HTR-8/SVneo (cell line): ENCODE results near the gene MPP4.
A peak's percentile ranks its signal among the peaks of the same experiment; 100 is the strongest.

Experiments used
- DNase-seq: peaks from one replicate; pipeline ENCODE4 v3.0.0; 2011; ENCODE audit warnings: low spot score, mixed read lengths; ENCODE audit not compliant: insufficient read length
- FAIRE-seq: peaks from 2 replicates; lab custom pipeline; 2011; peaks lifted over from hg19 to GRCh38; lab: Jason Lieb, UNC

MPP4 gene, protein sequence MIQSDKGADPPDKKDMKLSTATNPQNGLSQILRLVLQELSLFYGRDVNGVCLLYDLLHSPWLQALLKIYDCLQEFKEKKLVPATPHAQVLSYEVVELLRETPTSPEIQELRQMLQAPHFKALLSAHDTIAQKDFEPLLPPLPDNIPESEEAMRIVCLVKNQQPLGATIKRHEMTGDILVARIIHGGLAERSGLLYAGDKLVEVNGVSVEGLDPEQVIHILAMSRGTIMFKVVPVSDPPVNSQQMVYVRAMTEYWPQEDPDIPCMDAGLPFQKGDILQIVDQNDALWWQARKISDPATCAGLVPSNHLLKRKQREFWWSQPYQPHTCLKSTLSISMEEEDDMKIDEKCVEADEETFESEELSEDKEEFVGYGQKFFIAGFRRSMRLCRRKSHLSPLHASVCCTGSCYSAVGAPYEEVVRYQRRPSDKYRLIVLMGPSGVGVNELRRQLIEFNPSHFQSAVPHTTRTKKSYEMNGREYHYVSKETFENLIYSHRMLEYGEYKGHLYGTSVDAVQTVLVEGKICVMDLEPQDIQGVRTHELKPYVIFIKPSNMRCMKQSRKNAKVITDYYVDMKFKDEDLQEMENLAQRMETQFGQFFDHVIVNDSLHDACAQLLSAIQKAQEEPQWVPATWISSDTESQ

DNA sequence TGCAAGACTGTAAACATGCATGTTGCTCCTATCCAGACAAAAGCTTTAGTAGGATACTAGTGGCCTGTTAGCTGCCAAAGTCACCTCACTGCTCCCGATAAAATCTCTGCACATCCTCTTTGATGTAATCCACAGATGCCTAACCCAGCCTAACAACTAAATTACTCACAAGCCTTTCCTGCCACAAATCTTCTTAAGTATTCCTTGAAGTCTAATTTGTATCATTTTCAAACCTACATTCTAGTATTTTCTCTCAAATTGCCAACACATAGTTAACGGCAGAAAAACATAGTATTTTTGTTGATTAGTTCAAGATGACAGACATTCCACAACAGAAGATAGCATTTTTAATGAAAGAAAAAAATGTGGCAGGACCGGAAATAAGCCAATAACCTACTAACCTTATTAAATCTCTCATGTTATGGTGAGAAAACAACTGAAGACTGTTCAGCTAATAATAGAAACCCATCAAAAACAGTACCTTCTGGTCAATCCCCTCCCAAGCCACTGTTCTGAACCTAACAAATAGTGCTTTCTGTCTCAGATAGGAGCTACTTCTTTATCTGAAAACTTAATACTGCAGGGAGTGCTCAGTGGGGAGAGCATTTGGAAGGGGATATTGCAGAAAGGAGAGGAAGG, at the start of gene MPP4:
Gene MPP4, minus strand, starts transcription at position 57 of the 639 bp plus-strand sequence. CDS start 4,690 bp downstream, outside the sequence.
- FAIRE-seq (peak; percentile 13), DNase-seq (no peak)

DNA sequence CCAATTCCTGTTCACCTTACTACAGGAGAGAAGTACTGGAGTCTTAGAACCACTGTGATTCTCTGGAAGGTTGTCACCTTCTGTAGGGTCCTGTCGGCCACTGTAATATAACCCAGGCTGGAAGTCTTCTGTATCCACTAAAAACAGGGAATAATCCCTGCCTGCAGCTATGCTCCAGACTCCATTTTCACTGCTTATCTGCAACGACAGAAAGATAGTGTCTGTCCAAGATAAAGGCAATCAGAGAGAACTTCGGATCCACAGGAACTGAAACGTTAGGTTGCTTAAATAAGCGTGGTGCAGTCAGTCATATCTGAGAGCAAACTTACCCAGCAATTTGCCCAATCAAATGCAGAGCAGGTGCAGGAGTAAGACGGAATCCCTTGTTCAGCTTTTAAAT, 48.1 kb upstream of the MPP4 start:
- no peak for FAIRE-seq
- no peak for DNase-seq

DNA sequence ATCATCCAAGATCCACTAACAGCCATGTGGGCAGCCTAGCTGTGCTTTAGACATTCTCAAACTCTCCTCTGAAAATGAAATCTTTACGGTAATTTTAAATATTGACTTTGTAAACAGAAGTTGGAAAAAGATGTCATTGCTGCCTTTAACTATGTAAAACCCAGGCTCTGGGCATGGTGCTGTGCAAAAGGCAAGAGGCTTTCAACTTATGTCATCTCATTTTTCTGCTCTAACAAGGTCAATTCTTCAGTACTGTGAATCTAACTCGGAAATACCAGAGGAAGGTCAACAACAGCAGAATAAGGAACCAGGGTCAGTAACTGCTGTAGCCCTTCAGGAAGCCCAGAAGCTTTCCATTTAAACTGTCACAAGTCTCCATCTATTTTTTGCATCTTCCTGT, 37.0 kb upstream of the MPP4 start:
- FAIRE-seq (no peak), DNase-seq (no peak)

DNA sequence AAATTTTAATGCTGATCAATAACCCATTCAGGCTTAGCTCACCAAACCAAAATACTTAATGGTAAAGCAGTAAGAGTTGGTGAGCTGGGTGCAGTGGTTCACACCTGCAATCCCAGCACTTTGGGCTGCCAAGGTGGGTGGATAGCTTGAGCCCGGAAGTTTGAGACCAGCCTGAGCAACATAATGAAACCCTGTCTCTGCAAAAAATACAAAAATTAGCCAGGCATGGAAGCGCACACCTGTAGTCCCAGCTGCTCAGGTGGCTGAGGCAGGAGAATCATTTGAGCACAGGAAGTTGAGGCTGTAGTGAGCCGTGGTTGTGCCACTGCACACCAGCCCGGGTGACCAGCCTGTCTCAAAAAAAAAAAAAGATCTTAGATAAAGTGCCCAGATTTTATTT, 35.7 kb upstream of the MPP4 start:
- no peak for FAIRE-seq

DNA sequence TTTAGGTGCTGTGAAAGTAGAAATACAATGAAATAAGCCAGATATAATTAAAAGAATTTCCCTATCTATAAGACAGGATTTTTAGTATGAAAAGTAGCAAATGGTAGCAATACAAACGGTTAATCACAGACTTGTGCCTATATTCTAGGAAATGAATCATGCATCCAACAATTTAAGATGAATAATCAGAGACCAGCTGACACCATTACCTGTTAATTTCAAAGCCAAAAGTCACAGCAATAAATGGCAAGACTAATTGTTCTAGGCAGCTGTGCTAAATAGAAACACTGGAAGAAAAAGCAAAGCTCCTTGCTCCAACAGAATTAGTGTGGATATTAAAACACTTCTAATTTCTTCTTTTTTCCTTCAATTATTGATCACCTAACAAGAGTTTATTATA, 35.1 kb upstream of the MPP4 start:
- DNase-seq (no peak), FAIRE-seq (no peak)

More for the DNA sequence above, 35.7 kb upstream of the MPP4 start:
- DNase-seq = no peak

DNA sequence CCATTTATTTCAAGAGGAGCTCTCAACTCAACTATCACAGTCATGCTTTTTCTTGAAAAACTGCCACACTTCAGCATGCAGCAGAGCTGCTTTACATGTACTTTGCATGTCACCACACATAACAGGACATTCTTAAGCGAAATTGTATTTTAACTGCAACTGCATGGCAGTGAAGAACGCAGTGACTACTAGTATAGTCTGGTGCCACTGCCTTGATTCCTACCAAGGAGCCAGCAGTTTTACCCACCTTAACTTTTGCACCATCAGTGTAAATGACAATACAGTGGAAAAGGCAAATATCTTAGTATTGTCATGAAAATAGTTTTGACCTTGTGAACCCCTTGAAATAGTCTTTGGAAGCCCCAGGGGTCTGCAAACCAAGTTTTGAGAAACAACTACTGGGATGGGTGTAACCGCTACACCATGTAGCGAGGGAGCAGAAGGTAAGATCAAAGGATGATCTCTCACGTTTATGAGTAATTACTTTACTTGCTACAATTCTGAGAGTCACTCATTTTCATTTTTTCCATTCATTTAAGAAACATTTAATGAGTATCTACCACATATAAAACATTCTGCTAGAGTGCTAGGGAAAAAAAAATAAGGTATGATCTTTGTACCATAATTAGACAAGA, 32.3 kb upstream of the MPP4 start:
- DNase-seq = no peak
- no peak for FAIRE-seq

DNA sequence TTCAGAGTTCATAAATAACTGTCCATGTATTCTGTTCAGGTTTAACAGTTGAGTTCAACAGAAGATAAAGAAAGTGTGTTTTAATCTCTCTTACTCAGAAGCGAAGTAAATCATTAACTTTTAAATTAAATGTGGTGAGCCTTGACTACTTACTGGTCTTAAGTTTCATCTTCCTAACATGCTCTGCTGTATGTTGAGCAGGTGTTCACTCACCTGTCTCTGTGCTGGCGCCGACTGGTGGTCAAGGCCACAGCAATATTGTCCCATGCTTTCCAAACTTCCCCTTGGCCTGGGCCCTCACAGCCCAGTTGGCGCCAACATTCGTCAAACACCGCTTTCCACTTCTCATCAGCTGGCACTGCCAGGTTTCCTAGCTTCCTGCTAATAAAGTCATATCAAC, 17.0 kb upstream of the MPP4 start:
- FAIRE-seq = no peak

DNA sequence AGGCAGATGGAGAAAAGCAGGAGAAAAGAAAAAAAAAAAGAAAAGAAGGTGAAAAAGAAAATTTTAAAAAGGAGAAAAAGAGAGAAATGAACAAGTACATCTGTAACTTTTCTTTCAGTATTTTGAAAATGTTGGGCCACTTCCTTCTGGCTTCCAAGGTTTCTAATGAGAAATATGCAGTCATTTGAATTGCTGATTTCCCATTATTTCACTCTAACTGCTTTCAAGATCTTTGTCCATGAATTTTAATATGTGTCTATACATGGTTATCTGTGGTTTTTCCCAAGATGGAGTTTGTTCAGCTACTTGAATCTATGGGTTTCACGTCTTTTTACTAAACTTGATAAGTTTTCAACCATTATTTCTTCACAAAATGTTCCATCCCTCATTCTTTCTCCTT, 14.3 kb upstream of the MPP4 start:
- DNase-seq (no peak), FAIRE-seq (no peak)

More for the DNA sequence above, 17.0 kb upstream of the MPP4 start:
- DNase-seq = no peak

DNA sequence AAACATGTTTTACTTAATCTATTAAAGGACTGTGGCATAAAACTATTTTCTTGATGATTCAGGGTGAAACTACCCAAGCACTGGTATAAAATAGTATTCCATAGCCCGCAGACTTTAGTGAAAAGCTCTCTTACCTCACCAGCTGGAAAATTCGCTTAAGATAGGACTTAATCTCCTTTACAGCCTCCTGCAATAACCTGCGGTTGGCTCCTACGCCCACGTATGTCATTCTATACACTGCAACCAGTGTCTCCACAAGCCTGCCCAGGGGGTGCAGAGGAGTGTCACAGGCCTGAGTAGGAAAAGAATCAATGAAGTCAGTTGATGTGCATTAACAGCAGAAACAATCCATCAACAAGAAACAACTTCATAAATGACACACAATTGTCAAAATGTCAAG, 11.3 kb upstream of the MPP4 start:
- DNase-seq (no peak), FAIRE-seq (no peak)

DNA sequence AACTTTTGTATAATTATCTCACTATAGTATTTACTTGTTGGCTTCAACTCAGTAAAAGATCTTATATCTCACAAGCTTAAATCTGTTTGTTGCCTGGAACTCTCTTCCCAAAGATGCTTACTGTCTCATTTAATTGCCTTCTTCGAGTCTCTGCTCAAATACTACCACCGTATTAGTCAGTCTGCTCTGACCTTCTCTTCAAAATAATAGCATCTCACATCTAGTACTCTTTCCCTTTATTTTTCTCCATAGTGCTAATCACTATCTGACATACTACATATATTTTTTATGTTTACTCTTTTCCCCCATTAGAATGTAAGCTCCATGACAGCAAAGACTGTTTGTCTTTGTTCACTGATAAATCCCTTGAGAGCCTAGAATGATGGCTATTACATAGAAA, 10.6 kb upstream of the MPP4 start:
- FAIRE-seq (no peak), DNase-seq (no peak)

DNA sequence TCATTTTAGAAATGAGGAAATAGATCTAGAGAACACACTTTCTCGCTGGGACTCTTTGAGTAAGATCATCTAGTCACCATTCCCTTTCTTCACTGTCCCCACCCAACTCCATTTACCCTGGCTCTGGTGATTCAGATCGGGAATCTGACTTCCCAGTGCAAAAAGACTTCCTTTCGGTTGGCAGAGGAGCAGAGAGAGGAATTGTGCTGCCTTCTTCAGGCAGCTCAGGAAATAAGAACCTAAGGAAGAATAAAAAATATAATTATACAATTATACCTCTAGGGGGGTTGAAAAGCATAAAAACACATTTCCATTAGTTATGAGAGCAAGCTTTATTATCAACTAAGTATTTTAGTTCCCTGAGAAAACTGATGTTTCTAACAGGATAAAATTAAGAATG, 9.3 kb upstream of the MPP4 start:
- no peak for FAIRE-seq

DNA sequence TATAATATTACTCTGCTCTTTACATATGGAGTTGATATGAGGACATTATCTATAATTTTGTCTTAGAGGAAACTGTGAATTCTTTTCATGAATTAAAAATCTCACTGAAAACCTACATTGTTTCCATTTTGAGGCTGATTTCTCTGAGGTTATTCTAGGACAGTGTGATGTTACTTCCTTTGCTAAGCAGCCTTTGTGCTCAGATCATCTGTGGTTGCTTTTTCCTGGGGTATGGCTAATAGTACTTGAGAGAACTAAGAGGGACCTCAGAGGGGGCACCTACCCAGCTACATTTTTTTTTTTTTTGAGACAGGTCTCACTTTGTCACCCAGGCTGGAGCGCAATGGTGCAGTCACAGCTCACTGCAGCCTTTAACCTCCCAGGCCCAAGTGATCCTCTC, 8.7 kb upstream of the MPP4 start:
- FAIRE-seq = no peak
- DNase-seq = no peak

More for the DNA sequence above, 9.3 kb upstream of the MPP4 start:
- no peak for DNase-seq

DNA sequence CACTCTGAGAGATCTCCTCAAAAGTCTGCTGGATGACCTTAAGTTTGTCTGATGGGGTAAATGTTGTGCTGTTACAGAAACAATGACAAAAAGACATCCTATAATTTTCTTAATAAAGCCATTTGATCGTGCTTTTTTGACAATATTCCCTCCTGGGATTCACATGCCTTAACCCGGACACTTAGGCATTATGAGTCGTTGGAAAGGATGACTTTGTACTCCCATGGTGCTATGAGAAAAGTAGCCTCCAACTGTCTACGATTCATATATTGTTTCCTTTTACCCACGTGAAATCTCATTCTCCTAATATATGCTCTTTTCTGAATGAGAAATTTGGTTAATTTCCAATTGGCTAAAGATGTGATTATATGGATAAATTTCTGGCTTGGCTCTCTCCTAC, 6.1 kb upstream of the MPP4 start:
- FAIRE-seq (no peak), DNase-seq (no peak)

DNA sequence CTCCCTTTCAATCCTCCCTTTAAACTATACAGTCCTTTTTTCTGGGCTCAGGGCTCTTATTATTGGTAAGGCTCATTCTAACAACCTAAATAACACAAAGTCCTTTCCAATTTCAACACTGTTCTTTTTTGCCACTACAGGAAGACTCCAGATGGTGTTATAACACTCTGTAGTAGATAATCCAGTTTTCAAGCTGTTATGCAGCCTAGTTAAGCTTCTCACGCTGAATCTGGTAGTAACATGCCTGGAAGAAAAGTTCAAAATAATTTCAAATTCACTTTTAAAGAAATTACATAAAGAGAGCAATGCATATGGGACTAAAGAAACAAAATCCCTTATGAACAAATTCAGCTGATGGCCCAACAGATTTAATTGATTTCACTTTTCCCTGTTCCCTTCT, 3.2 kb upstream of the MPP4 start:
- no peak for FAIRE-seq
- no peak for DNase-seq

DNA sequence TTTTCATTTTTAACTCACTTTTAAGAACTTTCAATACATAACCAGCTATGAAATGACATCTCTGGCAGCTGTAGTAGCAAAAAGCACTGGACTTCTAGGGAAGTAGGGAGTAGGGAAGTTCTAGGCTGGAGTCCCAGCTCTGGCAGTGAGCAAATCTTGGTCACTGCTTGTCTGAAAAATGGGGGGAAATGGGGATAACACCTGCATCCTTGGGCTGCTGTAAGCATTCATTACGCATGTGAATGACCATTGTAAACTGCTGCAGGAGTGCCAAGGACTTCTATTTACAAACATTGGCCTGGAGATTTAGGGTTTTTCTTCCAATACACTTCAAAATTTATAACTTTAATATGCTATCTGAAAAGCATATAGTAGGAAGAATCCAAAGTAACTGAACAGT, 972 bp upstream of the MPP4 start:
- FAIRE-seq = no peak
- no peak for DNase-seq

DNA sequence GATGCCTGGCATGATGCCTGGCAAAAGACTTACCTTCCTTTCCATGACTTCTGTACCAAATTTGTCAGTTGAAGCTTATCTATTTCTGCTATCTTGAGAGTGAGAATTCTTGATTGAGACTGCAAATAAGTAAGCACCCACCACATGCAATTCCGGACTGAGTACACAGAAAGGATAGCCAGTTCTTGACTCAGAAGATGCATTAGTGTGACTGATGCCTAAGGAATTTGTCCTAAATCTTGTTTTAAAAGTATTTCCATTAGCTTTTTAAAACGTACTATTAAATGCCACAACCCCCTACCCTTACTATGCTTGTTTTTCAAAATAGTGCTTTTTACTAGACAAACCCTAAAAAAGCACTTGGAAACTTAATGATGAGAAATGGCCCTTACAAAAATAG, 545 bp downstream of the MPP4 start:
- no peak for FAIRE-seq

DNA sequence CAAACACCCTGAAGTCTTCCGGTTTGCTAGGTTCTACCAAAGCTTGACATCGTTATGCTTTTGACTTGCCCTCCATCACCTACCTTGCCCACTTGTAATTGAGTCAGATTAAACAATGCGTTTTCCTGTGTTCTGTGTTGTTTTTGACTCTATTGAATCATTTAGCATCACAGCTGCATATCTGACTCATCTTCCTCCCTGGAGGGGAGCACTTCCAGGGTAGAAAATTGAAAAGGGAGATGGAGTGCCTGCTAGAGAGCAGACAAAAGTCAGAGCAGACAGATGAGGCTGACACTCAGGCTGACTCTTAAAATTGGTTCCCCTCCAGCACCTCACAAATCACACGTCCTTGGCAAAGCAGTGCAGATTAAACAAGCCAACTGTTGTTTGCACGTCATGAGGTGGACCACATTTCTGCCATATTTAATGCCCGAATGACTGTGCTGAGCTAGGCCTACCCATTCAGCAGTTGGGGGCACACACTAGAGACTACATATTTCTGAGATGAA, 2.2 kb downstream of the MPP4 start:
- DNase-seq (peak; percentile 21), FAIRE-seq (peak; percentile 74)

More for the DNA sequence above, 545 bp downstream of the MPP4 start:
- peak; percentile 41 for DNase-seq

DNA sequence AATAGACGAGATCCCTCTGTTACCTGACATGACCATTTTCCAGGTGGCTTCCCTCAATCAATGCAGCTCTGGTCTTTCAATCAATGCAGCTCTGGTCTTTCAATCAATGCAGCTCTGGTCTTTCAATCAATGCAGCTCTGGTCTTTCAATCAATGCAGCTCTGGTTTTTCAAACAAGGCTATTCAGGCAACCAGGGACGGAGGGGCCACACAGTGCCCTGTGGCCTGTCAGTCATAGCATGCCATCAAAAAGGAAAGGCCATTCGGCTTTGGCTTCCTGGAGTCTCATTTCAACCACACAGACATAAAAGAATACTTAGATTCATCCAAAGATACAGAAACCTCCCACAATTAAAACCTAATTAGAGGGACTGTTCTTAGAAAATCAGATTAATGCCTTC, 13.3 kb downstream of the MPP4 start:
- FAIRE-seq = no peak

DNA sequence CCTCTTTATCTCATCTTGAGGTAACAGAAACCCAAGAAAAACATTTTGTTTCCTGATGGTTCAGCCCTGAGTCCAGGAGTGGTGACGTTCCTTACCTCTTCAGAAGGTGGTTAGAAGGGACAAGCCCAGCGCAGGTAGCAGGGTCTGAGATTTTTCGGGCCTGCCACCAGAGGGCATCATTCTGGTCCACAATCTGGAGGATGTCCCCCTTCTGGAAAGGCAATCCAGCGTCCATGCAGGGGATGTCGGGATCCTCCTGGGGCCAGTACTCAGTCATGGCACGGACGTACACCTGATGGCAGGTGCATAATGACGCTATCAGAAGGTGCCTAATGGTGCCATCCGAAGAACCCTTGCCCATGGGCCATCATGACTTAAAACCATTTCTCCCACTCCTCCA, 17.7 kb downstream of the MPP4 start:
- DNase-seq (peak; percentile 41), FAIRE-seq (peak; percentile 54)

More for the DNA sequence above, 13.3 kb downstream of the MPP4 start:
- no peak for DNase-seq

DNA sequence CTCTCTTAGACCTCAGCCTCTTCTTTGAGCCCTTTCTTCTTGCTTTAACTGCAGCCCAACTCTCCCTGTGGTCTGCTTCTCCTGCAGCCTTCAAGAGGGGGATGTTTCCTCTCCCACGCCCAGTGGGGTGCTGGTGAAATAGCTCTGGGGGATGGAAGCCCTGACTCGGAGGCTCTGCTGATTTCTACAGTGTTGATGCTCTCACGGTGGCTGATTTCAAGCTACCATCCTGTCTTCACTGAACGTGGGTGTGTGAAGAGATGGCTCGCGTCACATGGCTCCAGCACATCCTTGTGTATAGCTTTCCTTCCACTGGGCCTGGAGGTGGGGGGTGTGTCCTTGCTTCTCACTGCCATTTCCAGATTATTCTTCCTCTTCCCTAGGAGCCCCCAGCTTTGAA, 20.0 kb downstream of the MPP4 start:
- no peak for DNase-seq

DNA sequence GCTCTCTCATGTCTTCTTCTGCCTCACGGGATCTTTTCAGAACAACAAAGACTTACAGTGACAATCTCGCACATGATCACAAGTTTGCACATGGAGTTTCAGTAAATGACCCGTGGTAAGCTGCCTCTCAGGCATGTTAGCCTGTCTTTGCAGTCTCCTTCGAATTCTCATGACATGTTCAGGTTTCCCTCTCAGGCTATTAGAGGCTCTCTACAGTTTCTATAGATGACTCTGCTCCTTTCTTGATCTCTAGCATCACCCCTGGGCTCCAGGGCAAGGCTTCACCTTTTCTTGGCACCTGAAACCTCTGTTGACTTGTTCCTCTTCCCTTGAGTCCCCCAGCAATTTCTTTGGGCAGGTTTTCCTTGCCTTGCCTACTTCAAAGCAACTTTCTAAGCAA, 23.0 kb downstream of the MPP4 start:
- DNase-seq = no peak
- no peak for FAIRE-seq

More for the DNA sequence above, 20.0 kb downstream of the MPP4 start:
- FAIRE-seq = no peak
